HepG2 (cell line): ENCODE data around the gene RABL6. TPM values are rescaled to one million over a fixed set of nuclear protein-coding genes. Genes with fewer than 3 reads are reported as not detected.
"Not testable (repeated sequence)": the region's sequence is repeated elsewhere in the genome, so short reads cannot be mapped to it uniquely, and the experiment has no call there.

ENCODE experiments used
- ATAC-seq: fragments of 200-7000 bp; cut with Tn5 transposase; 3 replicates; pipeline ENCODE4 v1.9.1; 2020; ENCODE audit warnings: mild to moderate bottlenecking, moderate library complexity
- BruUV-seq: library from RNA; stranded (reverse); fragments of 400-500 nt; replicated peaks from 2 replicates; lab custom pipeline; 2021; lab: Mats Ljungman, UMichigan
- CTCF ChIA-PET: fragments of 300-600 bp; formaldehyde crosslinking; extraction: SDS; loops from one replicate; lab custom pipeline; 2021; ENCODE audit warnings: low total read pairs, inconsistent platforms, low intra/inter-chr PET ratio; lab: Yijun Ruan, JAX
- POLR2A ChIA-PET: fragments of 350-600 bp; sonication (Branson Sonifier 250); formaldehyde crosslinking; loops from one replicate; lab custom pipeline; 2020; ENCODE audit warnings: antibody characterized with exemption, inconsistent platforms; lab: Yijun Ruan, JAX
- DNase-seq: peaks from one replicate; pipeline ENCODE4 v3.0.0-alpha.2; 2015; ENCODE audit warnings: low spot score
- FAIRE-seq: peaks from 3 replicates; lab custom pipeline; 2011; peaks lifted over from hg19 to GRCh38; lab: Jason Lieb, UNC
- H2AFZ ChIP-seq: one replicate; pipeline ENCODE4 v1.6.1; 2011; ENCODE audit warnings: low read length, inconsistent platforms
- H3K27ac ChIP-seq: fragments of 300-600 bp; 3 replicates; pipeline ENCODE4 v1.8.0; 2011; ENCODE audit warnings: mixed run types, mild to moderate bottlenecking, mixed read lengths, low read length, inconsistent platforms; ENCODE audit not compliant: insufficient read depth; ENCODE audit errors: extremely low read length
- H3K27me3 ChIP-seq, 2 experiments: fragments of 200-600 bp in 1 of 2; 2 replicates in 1 of 2; 3 replicates in 1 of 2; pipeline versions ENCODE4 v1.6.0 to v1.8.0; 2011; ENCODE audit warnings: low read length in 2 of 2, mild to moderate bottlenecking in 2 of 2, moderate library complexity in 2 of 2, inconsistent platforms in 1 of 2; ENCODE audit not compliant: insufficient read depth in 2 of 2, control insufficient read depth in 1 of 2
- H3K36me3 ChIP-seq, 2 experiments: fragments of 200-600 bp in 1 of 2; replicated peaks in 1 of 2; 2 replicates in 1 of 2; 3 replicates in 1 of 2; pipeline versions ENCODE4 v1.5.1 to v1.8.0; 2011; ENCODE audit warnings: low read length in 2 of 2, inconsistent platforms in 1 of 2; ENCODE audit not compliant: insufficient read depth in 2 of 2, control insufficient read depth in 1 of 2
- H3K4me1 ChIP-seq: 2 replicates; pipeline ENCODE4 v1.5.1; 2012; ENCODE audit warnings: low read length, inconsistent platforms; ENCODE audit not compliant: insufficient read depth
- H3K4me2 ChIP-seq: 2 replicates; pipeline ENCODE4 v1.6.0; 2011; ENCODE audit warnings: low read depth, low read length, inconsistent platforms
- H3K4me3 ChIP-seq, 3 experiments: fragments of 200-600 bp in 1 of 3; sonication (generic), shearing (Covaris generic) in 1 of 3; replicated peaks in 1 of 3; 2 replicates each; pipeline ENCODE4 v1.5.1; 2011 to 2016; ENCODE audit warnings: low read length in 3 of 3, inconsistent platforms in 2 of 3, low read depth in 2 of 3, mild to moderate bottlenecking in 2 of 3, control low read depth in 1 of 3, mixed read lengths in 1 of 3; ENCODE audit not compliant: insufficient read depth in 1 of 3
- H3K79me2 ChIP-seq: one replicate; pipeline ENCODE4 v1.6.1; 2011; ENCODE audit warnings: low read length, inconsistent platforms; ENCODE audit not compliant: insufficient read depth
- H3K9ac ChIP-seq: 2 replicates; pipeline ENCODE4 v1.6.0; 2011; ENCODE audit warnings: mild to moderate bottlenecking, low read depth, low read length, inconsistent platforms; ENCODE audit not compliant: insufficient read depth
- H3K9me3 ChIP-seq: 2 replicates; pipeline ENCODE4 v1.5.1; 2012; ENCODE audit warnings: mild to moderate bottlenecking, low read length
- H4K20me1 ChIP-seq: 2 replicates; pipeline ENCODE4 v1.6.0; 2011; ENCODE audit warnings: inconsistent platforms, mild to moderate bottlenecking, low read length, moderate library complexity; ENCODE audit not compliant: insufficient read depth
- ARID4A ChIP-seq: sonication (generic); formaldehyde crosslinking; IDR thresholded peaks from 2 replicates; pipeline ENCODE4 v1.5.0; 2020; ENCODE audit warnings: mild to moderate bottlenecking, missing genetic modification reagents, borderline replicate concordance
- HDAC1 ChIP-seq: sonication (generic); formaldehyde crosslinking; IDR thresholded peaks from 2 replicates; pipeline ENCODE4 v1.5.1; 2020; ENCODE audit warnings: mild to moderate bottlenecking, missing genetic modification reagents
- HNRNPLL ChIP-seq: fragments of 200-400 bp; formaldehyde crosslinking; IDR thresholded peaks from 2 replicates; pipeline ENCODE4 v1.6.1; 2017; ENCODE audit warnings: mild to moderate bottlenecking, low read depth, low read length; ENCODE audit not compliant: poor library complexity, severe bottlenecking
- IRF2 ChIP-seq: IDR thresholded peaks from 2 replicates; pipeline ENCODE4 v1.6.1; 2018; ENCODE audit warnings: missing genetic modification reagents, missing compliant biosample characterization
- KDM2A ChIP-seq: sonication (generic); formaldehyde crosslinking; IDR thresholded peaks from 2 replicates; pipeline ENCODE4 v1.4.0; 2020; ENCODE audit warnings: low read depth, missing genetic modification reagents, borderline replicate concordance
- KLF12 ChIP-seq: sonication (generic); formaldehyde crosslinking; IDR thresholded peaks from 2 replicates; pipeline ENCODE4 v1.4.0; 2020; ENCODE audit warnings: missing genetic modification reagents, borderline replicate concordance
- RBFOX2 ChIP-seq: fragments of 200-400 bp; formaldehyde crosslinking; IDR thresholded peaks from 2 replicates; pipeline ENCODE4 v1.6.1; 2017; ENCODE audit warnings: low read depth, mild to moderate bottlenecking, low read length
- SP1 ChIP-seq, 2 experiments: fragments of 450-650 bp in 1 of 2; sonication (generic) in 1 of 2; formaldehyde crosslinking in 1 of 2; IDR thresholded peaks; 2 replicates each; pipeline versions ENCODE4 v1.4.0 to v1.6.1; 2016 to 2020; ENCODE audit warnings: missing genetic modification reagents in 1 of 2
- WGBS: methylation state at CpG from one replicate; pipeline ENCODE4 v1.1.6; 2017; ENCODE audit warnings: low lambda C conversion rate; 5-methylcytosine and 5-hydroxymethylcytosine counted together
- in situ Hi-C: cut with HindIII; loops from 2 replicates; pipeline ENCODE4 v1.10.0; 2017; ENCODE audit warnings: low pct_unique_long_range_greater_than_20kb; ENCODE audit not compliant: extremely low pct_ligation_motif_present
- intact Hi-C: fragments of 100-400 bp; cut with micrococcal nuclease; formaldehyde crosslinking; loops from one replicate; pipeline ENCODE4 v1.10.0; 2022; ENCODE audit not compliant: unreplicated experiment
- polyA plus RNA-seq, 8 experiments: library from polyadenylated mRNA; depleted of rRNA in 3 of 8; stranded (reverse) in 7 of 8; unstranded in 1 of 8; fragments of >200 nt; fragmentation: Illumina TruSeq in 4 of 8; extraction: Trizol in 4 of 8; gene quantifications; 2 replicates each; pipeline versions ENCODE4 v1.2.1 to v1.2.3, GENCODE V29; 2011 to 2016; ENCODE audit warnings: low read depth in 4 of 8, missing spikeins in 1 of 8, mixed read lengths in 1 of 8; ENCODE audit not compliant: insufficient read depth in 1 of 8
- total RNA-seq, 5 experiments: library from RNA; depleted of rRNA; stranded (reverse); fragments of >200 nt; fragmentation: Illumina TruSeq; extraction: Trizol; gene quantifications; 2 replicates each; pipeline ENCODE4 v1.2.3, GENCODE V29; 2016; ENCODE audit warnings: low read depth in 1 of 5
- TF ChIP-seq, protein P1 (sequence below): sonication (generic); formaldehyde crosslinking; IDR thresholded peaks from 2 replicates; pipeline ENCODE4 v1.9.0; 2022; ENCODE audit warnings: missing genetic modification reagents, mild to moderate bottlenecking, borderline replicate concordance
- TF ChIP-seq, protein P2 (sequence below): sonication (generic); formaldehyde crosslinking; IDR thresholded peaks from 2 replicates; pipeline ENCODE4 v1.4.0; 2020; ENCODE audit warnings: missing genetic modification reagents
- TF ChIP-seq, protein P3 (sequence below): sonication (generic); formaldehyde crosslinking; IDR thresholded peaks from 2 replicates; pipeline ENCODE4 v1.4.0; 2020; ENCODE audit warnings: mild to moderate bottlenecking, missing genetic modification reagents

The RABL6 gene
- total and polyA plus RNA-seq, 2 of the 13 experiments (the other 11 are each of a cell fraction or from before 2014, with no cell fraction given): 81.5 to 125 TPM

DNA sequence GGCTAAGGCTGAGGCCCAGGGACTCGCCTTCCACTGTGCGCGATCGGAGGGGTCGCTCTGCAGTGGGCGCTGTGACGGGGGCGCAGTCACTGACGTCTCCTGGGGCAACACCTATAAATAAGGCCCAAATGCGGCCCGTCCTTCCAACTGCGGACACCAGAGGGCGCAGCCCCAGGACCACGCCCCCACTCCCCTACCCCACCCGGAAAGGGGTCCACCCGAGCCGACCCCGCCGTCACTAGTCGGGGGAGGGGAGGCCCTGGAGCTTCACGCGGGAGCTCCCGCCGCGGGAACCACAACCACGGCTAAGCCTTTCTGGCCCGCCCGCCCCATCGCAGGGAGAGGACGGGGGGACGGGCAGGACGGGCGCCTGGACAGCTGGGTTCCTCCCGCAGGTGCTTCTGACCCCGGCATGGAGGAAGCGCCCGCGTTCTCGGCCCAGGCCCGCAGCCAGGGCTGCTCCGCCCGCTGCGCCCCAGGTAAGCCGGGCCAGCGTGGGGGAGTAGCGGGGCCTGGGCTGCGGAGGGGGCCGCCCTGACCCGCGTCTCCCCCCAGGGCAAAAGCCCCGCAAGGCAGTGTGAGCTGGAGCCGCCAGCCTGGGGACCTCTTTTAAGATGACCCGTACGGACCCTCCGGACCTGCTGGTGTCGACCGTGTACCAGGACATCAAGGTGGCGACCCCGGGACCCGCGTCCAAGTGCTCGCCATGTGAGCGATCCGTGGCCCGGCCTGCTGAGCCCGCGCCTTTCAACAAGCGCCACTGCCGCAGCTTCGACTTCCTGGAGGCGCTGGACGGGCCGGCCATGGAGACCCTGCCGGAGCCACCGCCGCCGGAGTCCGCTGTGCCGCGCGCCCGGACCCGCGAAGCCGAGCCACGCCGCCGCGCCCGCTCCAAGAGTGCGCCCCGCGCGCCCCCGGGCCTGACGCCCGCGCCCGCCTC lies 36.3 kb downstream of the RABL6 start:
- DNase-seq; ATAC-seq; H3K36me3 ChIP-seq; intact Hi-C loops; H3K9ac ChIP-seq; H3K79me2 ChIP-seq; H2AFZ ChIP-seq; H3K9me3 ChIP-seq; FAIRE-seq; H3K27me3 ChIP-seq; H4K20me1 ChIP-seq; BruUV-seq; CTCF ChIA-PET; TF ChIP-seq SP1 (IDR thresholded peaks at IDR 0.05): not testable (repeated sequence)
- Histone ChIP-seq H3K4me3 (peak overlapping the region; percentile 16 to 61 (median 58); a peak in 4 of 6 replicates), H3K27ac (peak overlapping the region; percentile 63), H3K4me1 (peaks cover 41% of the 10 kb centered on the region), H3K4me2 (peak overlapping the region; percentile 77)
- in situ Hi-C loops: loop anchor here (10.0 kb wide), 1 partner anchor 191 kb away; the partner anchor contains the start of gene FUT7
- POLR2A ChIA-PET: interaction anchor here (1.2 to 2.3 kb wide), 2 partner anchors 22 to 41 kb away, joined by 3 to 7 read pairs; partner anchors contain the start of gene EDF1
- WGBS: 97% methylated on average over 34 of the region's 99 CpGs
- TF ChIP-seq SP1 (CRISPR knock-in tag; IDR thresholded peaks at IDR 0.05): peak; percentile 58
- TF ChIP-seq, protein P1, sequence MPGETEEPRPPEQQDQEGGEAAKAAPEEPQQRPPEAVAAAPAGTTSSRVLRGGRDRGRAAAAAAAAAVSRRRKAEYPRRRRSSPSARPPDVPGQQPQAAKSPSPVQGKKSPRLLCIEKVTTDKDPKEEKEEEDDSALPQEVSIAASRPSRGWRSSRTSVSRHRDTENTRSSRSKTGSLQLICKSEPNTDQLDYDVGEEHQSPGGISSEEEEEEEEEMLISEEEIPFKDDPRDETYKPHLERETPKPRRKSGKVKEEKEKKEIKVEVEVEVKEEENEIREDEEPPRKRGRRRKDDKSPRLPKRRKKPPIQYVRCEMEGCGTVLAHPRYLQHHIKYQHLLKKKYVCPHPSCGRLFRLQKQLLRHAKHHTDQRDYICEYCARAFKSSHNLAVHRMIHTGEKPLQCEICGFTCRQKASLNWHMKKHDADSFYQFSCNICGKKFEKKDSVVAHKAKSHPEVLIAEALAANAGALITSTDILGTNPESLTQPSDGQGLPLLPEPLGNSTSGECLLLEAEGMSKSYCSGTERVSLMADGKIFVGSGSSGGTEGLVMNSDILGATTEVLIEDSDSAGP (CRISPR knock-in tag): peak; percentile 70; the same call in 1 of the 2 replicates
- peak; percentile 46 for TF ChIP-seq ARID4A (CRISPR knock-in tag)
- TF ChIP-seq RBFOX2: peak; percentile 62; the same call in 1 of the 2 replicates
- TF ChIP-seq HDAC1 (CRISPR knock-in tag): peak; percentile 32; the same call in 1 of the 2 replicates
- TF ChIP-seq, protein P2, sequence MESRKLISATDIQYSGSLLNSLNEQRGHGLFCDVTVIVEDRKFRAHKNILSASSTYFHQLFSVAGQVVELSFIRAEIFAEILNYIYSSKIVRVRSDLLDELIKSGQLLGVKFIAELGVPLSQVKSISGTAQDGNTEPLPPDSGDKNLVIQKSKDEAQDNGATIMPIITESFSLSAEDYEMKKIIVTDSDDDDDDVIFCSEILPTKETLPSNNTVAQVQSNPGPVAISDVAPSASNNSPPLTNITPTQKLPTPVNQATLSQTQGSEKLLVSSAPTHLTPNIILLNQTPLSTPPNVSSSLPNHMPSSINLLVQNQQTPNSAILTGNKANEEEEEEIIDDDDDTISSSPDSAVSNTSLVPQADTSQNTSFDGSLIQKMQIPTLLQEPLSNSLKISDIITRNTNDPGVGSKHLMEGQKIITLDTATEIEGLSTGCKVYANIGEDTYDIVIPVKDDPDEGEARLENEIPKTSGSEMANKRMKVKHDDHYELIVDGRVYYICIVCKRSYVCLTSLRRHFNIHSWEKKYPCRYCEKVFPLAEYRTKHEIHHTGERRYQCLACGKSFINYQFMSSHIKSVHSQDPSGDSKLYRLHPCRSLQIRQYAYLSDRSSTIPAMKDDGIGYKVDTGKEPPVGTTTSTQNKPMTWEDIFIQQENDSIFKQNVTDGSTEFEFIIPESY (CRISPR knock-in tag): peak; percentile 58; the same call in 1 of the 2 replicates
- TF ChIP-seq KDM2A (CRISPR knock-in tag): peak; percentile 33; the same call in 1 of the 2 replicates
- TF ChIP-seq, protein P3, sequence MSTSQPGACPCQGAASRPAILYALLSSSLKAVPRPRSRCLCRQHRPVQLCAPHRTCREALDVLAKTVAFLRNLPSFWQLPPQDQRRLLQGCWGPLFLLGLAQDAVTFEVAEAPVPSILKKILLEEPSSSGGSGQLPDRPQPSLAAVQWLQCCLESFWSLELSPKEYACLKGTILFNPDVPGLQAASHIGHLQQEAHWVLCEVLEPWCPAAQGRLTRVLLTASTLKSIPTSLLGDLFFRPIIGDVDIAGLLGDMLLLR (CRISPR knock-in tag): 0 out of 2 replicates have a peak, but pooled peaks have one; percentile 17
- 0 out of 2 replicates have a peak, but pooled peaks have one; percentile 44 for TF ChIP-seq IRF2 (CRISPR knock-in tag)
- peak; percentile 68; the same call in 1 of the 2 replicates for TF ChIP-seq KLF12 (CRISPR knock-in tag)
- peak; percentile 23 for TF ChIP-seq HNRNPLL
